ENCODE measurements around the gene RASGRF2.

GRCh38 chr5:81226949-81227348, 266.8 kb downstream of the RASGRF2 start:
- TF ChIP-seq CTCF (conservative IDR thresholded peaks at IDR 0.05; ENCODE audit: low read length) (no peak), EZH2phosphoT487 (IDR thresholded peaks at IDR 0.05; ENCODE audit: borderline replicate concordance) (no peak)

Data from Loucy (cell line).